ENCODE measurements around the gene USH2A. TPM values are rescaled to one million over a fixed set of nuclear protein-coding genes. Genes with fewer than 3 reads are reported as not detected.
"Not testable (repeated sequence)": the region's sequence is repeated elsewhere in the genome, so short reads cannot be mapped to it uniquely, and the experiment has no call there.

Gene USH2A
- polyA plus RNA-seq, 1 donor from 2014 or later = 0.17 TPM

DNA sequence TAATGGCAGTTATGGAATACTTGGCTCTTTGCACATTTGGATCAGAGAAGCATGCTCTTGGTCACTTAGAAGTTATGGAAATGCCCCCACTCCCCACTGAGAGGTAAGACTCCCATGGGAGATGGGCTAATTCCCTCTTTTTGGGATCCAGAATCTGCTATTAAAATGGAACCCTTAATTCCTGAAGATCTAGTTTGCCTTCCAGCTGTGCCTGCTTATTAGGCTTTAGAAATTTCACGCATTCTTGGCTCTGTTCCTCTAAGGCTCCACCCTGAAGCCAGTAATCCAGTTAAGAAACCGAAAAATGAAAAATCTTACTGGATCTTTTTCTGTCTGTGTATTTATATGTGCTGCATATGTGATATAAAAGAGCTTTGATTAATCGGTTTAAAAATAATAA, 76.7 kb downstream of the USH2A start:
- H3K9ac ChIP-seq (ENCODE audit: low read length) = no peak overlapping the region
- no peak overlapping the region for H3K4me2 ChIP-seq (ENCODE audit: low read length)
- no peaks in the 10 kb centered on the region for H4K20me1 ChIP-seq (ENCODE audit: insufficient read depth)
- H3K9me2 ChIP-seq (ENCODE audit: insufficient read depth, low read length) = no peaks in the 10 kb centered on the region
- H3F3A ChIP-seq (ENCODE audit: insufficient read depth, low read length, poor library complexity, severe bottlenecking) = no peaks in the 10 kb centered on the region
- no peaks in the 10 kb centered on the region for H3K36me3 ChIP-seq (ENCODE audit: insufficient read depth, low read length)
- H3K4me3 ChIP-seq (ENCODE audit: low read length) = no peak overlapping the region
- no peaks in the 10 kb centered on the region for H3K79me2 ChIP-seq (replicated peaks; ENCODE audit: insufficient read depth, low read length)
- H3K9me3 ChIP-seq (ENCODE audit: low read length) = peaks cover 6% of the 10 kb centered on the region
- no peak for TF ChIP-seq SMC3 (conservative IDR thresholded peaks at IDR 0.05; ENCODE audit: poor library complexity)
- TF ChIP-seq EP300 (conservative IDR thresholded peaks at IDR 0.05; ENCODE audit: poor library complexity, severe bottlenecking) = no peak
- no peak for TF ChIP-seq EZH2 (IDR thresholded peaks at IDR 0.05; ENCODE audit: borderline replicate concordance, insufficient read depth, low read length, poor library complexity, severe bottlenecking)
- no peak for TF ChIP-seq POLR2AphosphoS5 (IDR thresholded peaks at IDR 0.05)
- TF ChIP-seq RAD21 (conservative IDR thresholded peaks at IDR 0.05) = no peak
- TF ChIP-seq MXI1 (conservative IDR thresholded peaks at IDR 0.05; ENCODE audit: poor library complexity, severe bottlenecking) = no peak
- TF ChIP-seq TAF1 (IDR thresholded peaks at IDR 0.05; ENCODE audit: low read depth) = no peak
- no peaks in the 10 kb centered on the region for H3K27me3 ChIP-seq (ENCODE audit: insufficient read depth, low read depth, low read length)
- H2AFZ ChIP-seq (ENCODE audit: low read depth, low read length) = no peak overlapping the region
- H3K27ac ChIP-seq (ENCODE audit: low read length) = no peak overlapping the region

DNA sequence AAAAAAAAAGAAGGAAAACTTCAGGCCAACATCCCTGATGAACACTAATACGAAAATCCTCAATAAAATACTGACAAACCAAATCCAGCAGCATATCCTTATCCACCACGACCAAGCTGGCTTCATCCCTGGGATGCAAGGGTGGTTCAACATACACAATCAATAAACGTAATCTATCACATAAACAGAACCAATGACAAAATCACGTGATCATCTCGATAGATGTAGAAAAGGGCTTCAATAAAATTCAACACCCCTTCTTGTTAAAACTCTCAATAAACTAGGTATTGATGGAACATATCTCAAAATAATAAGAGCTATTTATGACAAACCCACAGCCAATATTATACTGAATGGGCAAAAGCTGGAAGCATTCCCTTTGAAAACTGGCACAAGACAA, 82.7 kb downstream of the USH2A start:
- not testable (repeated sequence) for H3K27me3 ChIP-seq (ENCODE audit: insufficient read depth, low read depth, low read length); H3K4me2 ChIP-seq (ENCODE audit: low read length); H3K9me3 ChIP-seq (ENCODE audit: low read length); H3K9ac ChIP-seq (ENCODE audit: low read length); H3K27ac ChIP-seq (ENCODE audit: low read length); H2AFZ ChIP-seq (ENCODE audit: low read depth, low read length); H4K20me1 ChIP-seq (ENCODE audit: insufficient read depth); H3K79me2 ChIP-seq (replicated peaks; ENCODE audit: insufficient read depth, low read length); H3F3A ChIP-seq (ENCODE audit: insufficient read depth, low read length, poor library complexity, severe bottlenecking); H3K36me3 ChIP-seq (ENCODE audit: insufficient read depth, low read length); H3K9me2 ChIP-seq (ENCODE audit: insufficient read depth, low read length); H3K4me3 ChIP-seq (ENCODE audit: low read length)

DNA sequence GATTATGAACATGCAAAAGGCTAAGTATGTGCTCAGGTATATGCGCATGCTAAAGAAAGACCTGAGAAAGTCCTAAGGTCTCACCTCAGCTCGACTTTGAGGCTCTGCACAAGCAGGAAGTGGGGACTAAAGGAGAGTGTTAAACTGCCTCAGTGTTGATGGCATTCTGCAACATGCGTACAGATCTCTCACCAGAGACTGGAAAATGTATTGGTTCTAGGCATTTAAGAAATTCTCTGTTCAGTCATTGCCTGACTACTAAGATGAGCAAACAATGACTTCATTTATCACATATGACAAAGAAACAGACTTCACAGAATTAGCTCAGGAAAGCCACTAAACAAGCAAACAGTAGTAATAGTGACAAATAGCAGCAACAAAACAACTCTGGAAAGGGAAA, 90.8 kb downstream of the USH2A start:
- TF ChIP-seq POLR2AphosphoS5 (IDR thresholded peaks at IDR 0.05) (no peak), RAD21 (conservative IDR thresholded peaks at IDR 0.05) (no peak), MXI1 (conservative IDR thresholded peaks at IDR 0.05; ENCODE audit: poor library complexity, severe bottlenecking) (no peak), SMC3 (conservative IDR thresholded peaks at IDR 0.05; ENCODE audit: poor library complexity) (no peak), EZH2 (IDR thresholded peaks at IDR 0.05; ENCODE audit: borderline replicate concordance, insufficient read depth, low read length, poor library complexity, severe bottlenecking) (no peak), EP300 (conservative IDR thresholded peaks at IDR 0.05; ENCODE audit: poor library complexity, severe bottlenecking) (no peak), TAF1 (IDR thresholded peaks at IDR 0.05; ENCODE audit: low read depth) (no peak)
- TF ChIP-seq, protein P1, sequence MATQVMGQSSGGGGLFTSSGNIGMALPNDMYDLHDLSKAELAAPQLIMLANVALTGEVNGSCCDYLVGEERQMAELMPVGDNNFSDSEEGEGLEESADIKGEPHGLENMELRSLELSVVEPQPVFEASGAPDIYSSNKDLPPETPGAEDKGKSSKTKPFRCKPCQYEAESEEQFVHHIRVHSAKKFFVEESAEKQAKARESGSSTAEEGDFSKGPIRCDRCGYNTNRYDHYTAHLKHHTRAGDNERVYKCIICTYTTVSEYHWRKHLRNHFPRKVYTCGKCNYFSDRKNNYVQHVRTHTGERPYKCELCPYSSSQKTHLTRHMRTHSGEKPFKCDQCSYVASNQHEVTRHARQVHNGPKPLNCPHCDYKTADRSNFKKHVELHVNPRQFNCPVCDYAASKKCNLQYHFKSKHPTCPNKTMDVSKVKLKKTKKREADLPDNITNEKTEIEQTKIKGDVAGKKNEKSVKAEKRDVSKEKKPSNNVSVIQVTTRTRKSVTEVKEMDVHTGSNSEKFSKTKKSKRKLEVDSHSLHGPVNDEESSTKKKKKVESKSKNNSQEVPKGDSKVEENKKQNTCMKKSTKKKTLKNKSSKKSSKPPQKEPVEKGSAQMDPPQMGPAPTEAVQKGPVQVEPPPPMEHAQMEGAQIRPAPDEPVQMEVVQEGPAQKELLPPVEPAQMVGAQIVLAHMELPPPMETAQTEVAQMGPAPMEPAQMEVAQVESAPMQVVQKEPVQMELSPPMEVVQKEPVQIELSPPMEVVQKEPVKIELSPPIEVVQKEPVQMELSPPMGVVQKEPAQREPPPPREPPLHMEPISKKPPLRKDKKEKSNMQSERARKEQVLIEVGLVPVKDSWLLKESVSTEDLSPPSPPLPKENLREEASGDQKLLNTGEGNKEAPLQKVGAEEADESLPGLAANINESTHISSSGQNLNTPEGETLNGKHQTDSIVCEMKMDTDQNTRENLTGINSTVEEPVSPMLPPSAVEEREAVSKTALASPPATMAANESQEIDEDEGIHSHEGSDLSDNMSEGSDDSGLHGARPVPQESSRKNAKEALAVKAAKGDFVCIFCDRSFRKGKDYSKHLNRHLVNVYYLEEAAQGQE (IDR thresholded peaks at IDR 0.05; ENCODE audit: borderline replicate concordance) = no peak
- TF ChIP-seq, protein P2, sequence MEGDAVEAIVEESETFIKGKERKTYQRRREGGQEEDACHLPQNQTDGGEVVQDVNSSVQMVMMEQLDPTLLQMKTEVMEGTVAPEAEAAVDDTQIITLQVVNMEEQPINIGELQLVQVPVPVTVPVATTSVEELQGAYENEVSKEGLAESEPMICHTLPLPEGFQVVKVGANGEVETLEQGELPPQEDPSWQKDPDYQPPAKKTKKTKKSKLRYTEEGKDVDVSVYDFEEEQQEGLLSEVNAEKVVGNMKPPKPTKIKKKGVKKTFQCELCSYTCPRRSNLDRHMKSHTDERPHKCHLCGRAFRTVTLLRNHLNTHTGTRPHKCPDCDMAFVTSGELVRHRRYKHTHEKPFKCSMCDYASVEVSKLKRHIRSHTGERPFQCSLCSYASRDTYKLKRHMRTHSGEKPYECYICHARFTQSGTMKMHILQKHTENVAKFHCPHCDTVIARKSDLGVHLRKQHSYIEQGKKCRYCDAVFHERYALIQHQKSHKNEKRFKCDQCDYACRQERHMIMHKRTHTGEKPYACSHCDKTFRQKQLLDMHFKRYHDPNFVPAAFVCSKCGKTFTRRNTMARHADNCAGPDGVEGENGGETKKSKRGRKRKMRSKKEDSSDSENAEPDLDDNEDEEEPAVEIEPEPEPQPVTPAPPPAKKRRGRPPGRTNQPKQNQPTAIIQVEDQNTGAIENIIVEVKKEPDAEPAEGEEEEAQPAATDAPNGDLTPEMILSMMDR (IDR thresholded peaks at IDR 0.05; ENCODE audit: poor library complexity, severe bottlenecking) = no peak
- no peaks in the 10 kb centered on the region for H3K9me2 ChIP-seq (ENCODE audit: insufficient read depth, low read length)

More for the DNA sequence above, 90.8 kb downstream of the USH2A start:
- Histone ChIP-seq H3K4me2 (ENCODE audit: low read length) (no peak overlapping the region), H3K9ac (ENCODE audit: low read length) (no peak overlapping the region), H3F3A (ENCODE audit: insufficient read depth, low read length, poor library complexity, severe bottlenecking) (no peaks in the 10 kb centered on the region), H3K79me2 (replicated peaks; ENCODE audit: insufficient read depth, low read length) (no peaks in the 10 kb centered on the region), H2AFZ (ENCODE audit: low read depth, low read length) (no peak overlapping the region), H3K36me3 (ENCODE audit: insufficient read depth, low read length) (no peaks in the 10 kb centered on the region), H3K27ac (ENCODE audit: low read length) (no peak overlapping the region), H3K4me3 (ENCODE audit: low read length) (no peak overlapping the region), H3K9me3 (ENCODE audit: low read length) (peaks cover 7% of the 10 kb centered on the region), H3K27me3 (ENCODE audit: insufficient read depth, low read depth, low read length) (no peaks in the 10 kb centered on the region), H4K20me1 (ENCODE audit: insufficient read depth) (no peaks in the 10 kb centered on the region)
